SU-DHL-6 (cell line): ENCODE results near the gene PDGFA.

Source experiments
- H2AFZ ChIP-seq: fragments of 200-600 bp; sonication (generic); 2 replicates; pipeline ENCODE4 v1.6.1; 2014; ENCODE audit warnings: low read depth, mild to moderate bottlenecking, moderate library complexity, mixed read lengths, antibody characterized with exemption, low read length; ENCODE audit not compliant: severe bottlenecking
- H3F3A ChIP-seq: fragments of 200-600 bp; shearing (Covaris generic); 2 replicates; pipeline ENCODE4 v1.6.0; 2016; ENCODE audit warnings: antibody characterized with exemption, mild to moderate bottlenecking; ENCODE audit not compliant: insufficient read depth
- H3K27ac ChIP-seq: fragments of 200-600 bp; sonication (generic); 2 replicates; pipeline ENCODE4 v1.5.1; 2016; ENCODE audit warnings: low read depth, mild to moderate bottlenecking, low read length, moderate library complexity, mixed read lengths
- H3K27me3 ChIP-seq: fragments of 200-600 bp; sonication (generic), shearing (Covaris generic); 2 replicates; pipeline ENCODE4 v1.6.0; 2014; ENCODE audit warnings: mild to moderate bottlenecking, low read length
- H3K36me3 ChIP-seq: fragments of 200-600 bp; sonication (generic); 2 replicates; pipeline ENCODE4 v1.6.1; 2014; ENCODE audit warnings: mild to moderate bottlenecking, low read length, mixed read lengths
- H3K4me2 ChIP-seq: fragments of 300-600, 200-600 bp; shearing (Covaris generic), sonication (generic); 2 replicates; pipeline ENCODE4 v1.6.0; 2014; ENCODE audit warnings: low read length, low read depth, mild to moderate bottlenecking; ENCODE audit not compliant: poor library complexity, severe bottlenecking
- H3K4me3 ChIP-seq: fragments of 200-600 bp; sonication (generic); 2 replicates; pipeline ENCODE4 v1.5.1; 2014; ENCODE audit warnings: antibody characterized with exemption, low read length, mild to moderate bottlenecking, mixed read lengths; ENCODE audit not compliant: insufficient read depth, poor library complexity, severe bottlenecking
- H3K79me2 ChIP-seq: fragments of 200-600 bp; sonication (generic); 2 replicates; pipeline ENCODE4 v1.6.1; 2014; ENCODE audit warnings: mild to moderate bottlenecking, low read length, moderate library complexity; ENCODE audit not compliant: insufficient read depth
- H3K9ac ChIP-seq: fragments of 200-600 bp; sonication (generic); 2 replicates; pipeline ENCODE4 v1.7.0; 2014; ENCODE audit warnings: mild to moderate bottlenecking, low read length
- H3K9me2 ChIP-seq: fragments of 200-600 bp; sonication (generic); replicated peaks from 2 replicates; pipeline ENCODE4 v1.6.1; 2014; ENCODE audit warnings: low read length; ENCODE audit not compliant: insufficient read depth
- H3K9me3 ChIP-seq: fragments of 200-600 bp; sonication (generic); 2 replicates; pipeline ENCODE4 v1.6.1; 2014; ENCODE audit warnings: low read length, mixed read lengths; ENCODE audit not compliant: insufficient read depth
- H4K20me1 ChIP-seq: fragments of 200-600 bp; sonication (generic); 2 replicates; pipeline ENCODE4 v1.6.1; 2014; ENCODE audit warnings: low read depth, mild to moderate bottlenecking, antibody characterized with exemption, low read length, moderate library complexity, mixed read lengths
- CTCF ChIP-seq: fragments of 200-600 bp; sonication (generic); IDR thresholded peaks from one replicate; pipeline ENCODE4 v1.5.1; 2017; ENCODE audit warnings: antibody characterized with exemption, mild to moderate bottlenecking, low read length, moderate library complexity; ENCODE audit not compliant: insufficient read depth, poor library complexity, severe bottlenecking
- EZH2phosphoT487 ChIP-seq: fragments of 200-600 bp; sonication (generic), shearing (Covaris generic); conservative IDR thresholded peaks from 2 replicates; pipeline ENCODE4 v1.6.1; 2018; ENCODE audit warnings: mild to moderate bottlenecking, antibody characterized with exemption, low read length, moderate library complexity, mixed read lengths

Gene PDGFA

GRCh38 chr7:507623-508300, 11.9 kb downstream of the PDGFA start:
- H4K20me1 ChIP-seq, result no peaks in the 10 kb centered on the region
- no peaks in the 10 kb centered on the region for H3K36me3 ChIP-seq
- no peaks in the 10 kb centered on the region for H3K9me2 ChIP-seq
- no peaks in the 10 kb centered on the region for H3K9me3 ChIP-seq
- no peaks in the 10 kb centered on the region for H3K79me2 ChIP-seq
- no peak overlapping the region for H3K9ac ChIP-seq
- H3K4me3 ChIP-seq, result no peak overlapping the region
- no peak overlapping the region for H2AFZ ChIP-seq
- no peaks in the 10 kb centered on the region for H3K27me3 ChIP-seq
- no peak for TF ChIP-seq CTCF
- no peak for TF ChIP-seq EZH2phosphoT487
- H3F3A ChIP-seq, result no peaks in the 10 kb centered on the region
- no peak overlapping the region for H3K4me2 ChIP-seq
- no peak overlapping the region for H3K27ac ChIP-seq

- no peak overlapping the region for H3K4me3 ChIP-seq
- no peaks in the 10 kb centered on the region for H3K27me3 ChIP-seq
- H3K79me2 ChIP-seq, result no peaks in the 10 kb centered on the region
- no peaks in the 10 kb centered on the region for H3K9me2 ChIP-seq
- H3K4me2 ChIP-seq, result no peak overlapping the region
- no peaks in the 10 kb centered on the region for H3K36me3 ChIP-seq
- H4K20me1 ChIP-seq, result no peaks in the 10 kb centered on the region
- H3K9ac ChIP-seq, result no peak overlapping the region
- no peak overlapping the region for H2AFZ ChIP-seq
- TF ChIP-seq EZH2phosphoT487 (no peak), CTCF (no peak)
- H3K9me3 ChIP-seq, result no peaks in the 10 kb centered on the region
- no peak overlapping the region for H3K27ac ChIP-seq
- no peaks in the 10 kb centered on the region for H3F3A ChIP-seq
Measured at GRCh38 chr7:506921-507622, 12.6 kb downstream of the PDGFA start.

- Histone ChIP-seq H2AFZ (no peak overlapping the region), H3K27me3 (no peaks in the 10 kb centered on the region), H3K4me3 (no peak overlapping the region), H4K20me1 (no peaks in the 10 kb centered on the region), H3K9me3 (no peaks in the 10 kb centered on the region), H3K27ac (no peak overlapping the region), H3K36me3 (no peaks in the 10 kb centered on the region), H3K79me2 (no peaks in the 10 kb centered on the region), H3K9me2 (no peaks in the 10 kb centered on the region), H3K4me2 (no peak overlapping the region), H3K9ac (no peak overlapping the region), H3F3A (no peaks in the 10 kb centered on the region)
- TF ChIP-seq CTCF (no peak), EZH2phosphoT487 (no peak)
Measured at GRCh38 chr7:506391-506831, 13.2 kb downstream of the PDGFA start.
